HG02678 (cell line): ENCODE data around the gene ANOS1.
"Not testable (repeated sequence)": the region's sequence is repeated elsewhere in the genome, so short reads cannot be mapped to it uniquely, and the experiment has no call there.

Source experiments
- ATAC-seq: cut with Tn5 transposase; IDR thresholded peaks from one replicate; pipeline ENCODE4 v1.9.1; 2021; ENCODE audit warnings: mild to moderate bottlenecking, moderate library complexity; ENCODE audit not compliant: unreplicated experiment

Gene ANOS1

GRCh38 chrX:8731559-8732395 lies at the start of gene ANOS1:
Gene ANOS1, minus strand, starts transcription at chrX:8732137. Its CDS starts 101 bp downstream, at chrX:8732036.
- ATAC-seq: no peak

DNA sequence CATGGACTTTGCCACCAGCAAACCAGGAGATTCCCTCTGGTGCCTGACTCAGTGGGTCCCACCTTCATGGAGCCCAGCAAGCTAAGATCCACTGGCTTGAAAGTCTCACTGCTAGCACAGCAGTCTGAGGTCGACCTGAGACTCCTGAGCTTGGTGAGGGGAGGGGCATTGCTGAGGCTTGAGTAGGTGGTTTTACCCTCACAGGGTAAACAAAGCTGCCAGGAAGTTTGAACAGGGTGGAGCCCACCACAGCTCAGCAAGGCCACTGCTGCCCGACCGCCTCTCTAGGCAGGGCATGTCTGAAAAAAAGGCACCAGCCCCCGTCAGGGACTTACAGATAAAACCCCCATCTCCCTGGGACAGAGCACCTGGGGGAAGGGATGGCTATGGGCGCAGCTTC lies 41.2 kb upstream of the ANOS1 start:
- no peak for ATAC-seq

DNA sequence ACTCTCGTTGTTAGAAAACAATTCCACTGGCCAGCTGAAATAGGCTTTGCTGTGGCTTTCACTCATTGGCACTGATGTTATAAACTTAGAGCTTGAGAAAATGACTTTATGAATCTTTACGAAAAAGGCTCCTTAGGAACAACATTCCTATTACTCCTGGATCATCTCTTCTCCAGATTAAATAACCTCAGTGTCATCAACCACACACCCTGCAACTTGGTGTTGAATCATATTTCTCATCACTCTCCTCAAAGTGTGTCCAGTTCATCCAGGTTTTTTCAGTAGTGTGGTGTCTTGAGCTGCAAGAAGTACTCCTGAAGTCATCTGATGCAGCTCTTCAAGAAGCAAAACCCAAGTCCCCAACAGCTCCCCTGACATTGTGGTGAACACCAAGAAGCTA lies 28.1 kb upstream of the ANOS1 start:
- no peak for ATAC-seq

GRCh38 chrX:8758706-8759105 lies 26.8 kb upstream of the ANOS1 start:
- ATAC-seq: not testable (repeated sequence)

DNA sequence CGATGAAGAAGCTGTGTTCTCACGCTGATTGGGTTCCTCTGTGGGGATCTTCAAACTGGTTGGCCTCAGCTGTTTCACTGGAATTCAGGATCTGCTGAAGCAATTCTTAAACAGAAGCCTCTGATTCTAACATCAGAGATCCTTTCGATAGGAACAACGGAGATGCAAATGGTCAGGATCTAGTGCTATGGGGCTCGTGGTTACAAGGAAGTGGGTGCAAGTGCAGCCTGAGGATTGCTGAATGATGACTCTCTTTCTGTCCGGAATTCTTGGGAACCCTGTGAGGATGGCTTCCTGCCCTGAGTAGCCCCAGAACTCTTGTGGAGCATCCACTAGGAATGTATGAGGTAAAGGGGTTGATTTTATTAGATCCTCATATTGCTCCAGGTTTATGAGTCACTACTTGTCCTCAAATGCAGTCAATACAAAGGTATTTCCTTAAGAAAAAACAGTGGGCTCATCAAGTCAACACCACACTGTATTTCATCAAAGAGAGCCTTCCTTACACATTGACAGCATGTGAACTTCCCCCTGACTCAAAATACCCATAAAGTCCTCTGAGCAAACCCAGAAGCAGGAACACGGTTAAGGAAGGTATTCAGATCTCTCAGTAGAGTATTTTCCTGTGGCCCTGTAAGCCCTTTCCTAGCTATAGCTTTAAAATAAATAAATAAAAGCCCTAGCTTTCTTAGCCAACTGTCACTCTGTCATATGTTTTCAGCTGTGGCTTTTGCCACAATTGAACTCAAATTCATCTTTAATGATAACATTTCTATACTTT lies 25.9 kb upstream of the ANOS1 start:
- not testable (repeated sequence) for ATAC-seq

GRCh38 chrX:8755813-8756212 lies 23.9 kb upstream of the ANOS1 start:
- no peak for ATAC-seq

- ATAC-seq: no peak
Measured at GRCh38 chrX:8755116-8755515, 23.2 kb upstream of the ANOS1 start.

DNA sequence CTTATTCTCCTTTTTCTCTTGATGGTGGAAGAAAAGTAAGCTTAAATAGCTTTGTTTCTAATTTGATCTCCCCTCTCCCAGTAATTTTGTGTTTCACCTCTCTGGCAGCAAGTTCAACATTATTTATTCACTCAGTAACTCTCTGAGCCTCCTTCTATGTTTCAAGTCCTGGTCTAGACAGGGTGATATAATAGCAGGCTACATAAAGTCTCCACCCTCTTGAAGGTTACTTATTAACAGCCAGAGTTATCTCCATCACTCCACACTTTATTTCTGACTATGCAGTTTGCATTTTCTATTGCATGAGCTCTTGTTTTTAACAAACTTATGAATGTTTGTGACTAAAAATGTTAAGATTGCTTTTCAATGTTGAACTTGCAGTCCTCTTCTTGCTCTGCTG lies 17.8 kb upstream of the ANOS1 start:
- no peak for ATAC-seq

- no peak for ATAC-seq
Measured at GRCh38 chrX:8748855-8749254, 16.9 kb upstream of the ANOS1 start.

DNA sequence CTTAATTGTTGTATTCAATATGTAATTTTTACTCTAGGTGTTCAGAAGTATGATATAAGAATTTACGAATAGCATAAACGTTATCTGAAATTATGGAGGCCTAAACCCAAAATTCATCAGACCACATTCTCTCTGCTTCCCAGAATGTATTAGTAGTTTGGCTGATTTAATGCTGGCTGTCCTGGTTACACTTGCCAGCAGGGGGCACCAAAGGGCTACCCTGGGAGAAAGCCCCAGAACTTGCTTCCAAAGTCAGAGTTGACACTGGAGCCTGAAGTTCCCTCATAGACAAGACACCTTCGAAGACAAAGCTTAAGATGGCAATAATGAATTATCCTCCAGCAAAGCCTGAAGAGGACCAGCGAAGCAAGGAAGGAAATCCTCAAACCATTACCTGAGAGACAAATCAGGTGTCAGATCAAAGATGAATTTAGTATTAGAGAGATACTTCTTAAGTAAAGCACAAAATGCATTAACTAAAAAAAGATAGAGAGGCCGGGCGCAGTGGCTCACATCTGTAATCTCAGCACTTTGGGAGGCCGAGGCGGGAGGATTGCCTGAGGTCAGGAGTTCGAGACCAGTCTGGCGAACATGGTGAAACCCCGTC lies 11.3 kb upstream of the ANOS1 start:
- ATAC-seq: no peak

DNA sequence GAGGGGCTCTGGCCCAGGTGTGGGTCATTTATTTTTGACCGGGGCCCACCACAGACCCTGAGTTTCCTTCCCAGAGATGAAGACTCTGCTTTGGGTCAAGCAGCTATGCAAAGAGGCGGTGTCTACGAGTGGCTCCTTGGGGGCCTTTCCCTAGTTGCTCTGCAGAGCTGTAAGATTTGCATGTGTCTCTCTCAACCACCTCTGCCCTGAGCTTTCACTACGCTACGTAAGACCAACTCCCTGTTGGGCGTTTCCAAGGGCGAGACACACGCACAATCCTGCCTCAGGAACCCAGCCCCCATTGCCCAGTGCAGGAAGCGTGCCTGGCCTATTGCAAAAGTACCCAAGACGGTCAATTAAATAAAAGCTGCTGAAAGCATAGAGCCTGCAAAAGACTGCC lies 10.0 kb upstream of the ANOS1 start:
- ATAC-seq: no peak

GRCh38 chrX:8738588-8739189 lies 6.8 kb upstream of the ANOS1 start:
- no peak for ATAC-seq

DNA sequence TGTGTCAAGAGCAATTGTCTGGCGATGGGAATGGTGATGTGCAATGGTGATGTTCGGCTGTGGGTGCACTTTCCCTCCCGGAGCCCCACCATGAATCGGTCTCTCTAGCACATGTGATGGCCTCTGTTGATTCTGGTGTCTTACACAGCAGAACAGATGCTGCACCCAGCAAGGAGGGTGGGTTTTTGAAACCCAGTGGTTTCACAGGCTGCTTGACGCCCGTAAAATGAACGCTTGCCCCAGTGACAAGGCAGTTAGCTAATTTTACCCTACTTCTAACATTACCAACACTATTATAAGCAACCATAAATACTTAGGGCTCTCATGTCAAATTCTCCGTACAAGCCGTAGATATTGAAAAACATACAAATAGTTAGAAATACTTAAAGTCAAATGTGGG lies 5.9 kb upstream of the ANOS1 start:
- no peak for ATAC-seq

- no peak for ATAC-seq
Measured at GRCh38 chrX:8730812-8731558, 952 bp downstream of the ANOS1 start.

DNA sequence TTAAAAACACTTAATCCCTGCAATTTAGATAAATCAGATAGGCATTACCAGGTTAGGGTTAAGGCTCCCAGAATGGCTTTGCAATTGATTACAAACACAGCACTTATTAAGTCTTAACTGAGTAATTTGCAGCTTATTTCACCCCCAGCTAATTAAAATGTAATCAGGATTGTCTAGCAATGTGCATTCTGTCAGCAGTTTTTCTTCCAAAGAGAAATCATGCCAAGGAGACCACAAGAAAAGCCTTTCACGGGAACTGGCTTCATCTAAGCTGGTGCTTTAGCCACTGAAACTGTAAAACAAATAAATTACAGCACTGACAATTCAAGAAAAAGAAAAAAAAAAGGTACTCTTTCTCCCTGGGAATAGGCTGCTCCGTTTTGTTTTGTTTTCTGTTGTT lies 2.1 kb downstream of the ANOS1 start:
- ATAC-seq: no peak

- ATAC-seq: no peak
Measured at GRCh38 chrX:8728932-8729535, 2.9 kb downstream of the ANOS1 start.

DNA sequence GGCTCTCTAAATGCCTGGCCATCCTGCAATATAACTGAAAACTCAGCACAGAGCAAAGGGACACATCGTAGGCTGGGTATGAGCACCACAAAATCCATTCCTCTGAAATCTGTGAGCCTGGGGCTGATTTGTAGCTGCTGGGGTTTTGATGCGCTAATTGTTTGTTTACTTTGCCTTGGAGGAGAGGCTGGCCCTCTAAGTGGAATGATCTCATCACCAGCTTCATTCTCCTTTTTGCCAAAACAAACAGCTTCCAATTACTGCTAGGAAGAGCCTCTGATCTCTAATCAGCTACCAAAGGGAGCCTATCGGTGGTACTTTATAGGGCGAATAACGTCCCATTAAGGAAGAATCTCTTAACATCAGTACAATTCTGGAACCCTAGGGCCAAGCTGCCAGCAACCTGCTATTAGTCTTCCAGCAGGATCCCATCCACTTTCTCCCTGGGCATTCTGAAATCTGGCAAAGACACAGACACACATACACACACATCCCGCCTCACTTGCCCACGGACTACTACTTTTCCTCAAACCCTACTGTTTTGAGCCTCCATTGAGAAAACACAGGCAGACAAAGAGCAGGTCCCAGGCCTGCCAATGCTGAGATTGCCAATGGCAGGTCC lies 5.8 kb downstream of the ANOS1 start:
- ATAC-seq: no peak

- ATAC-seq: no peak
Measured at GRCh38 chrX:8724300-8724699, 7.6 kb downstream of the ANOS1 start.

DNA sequence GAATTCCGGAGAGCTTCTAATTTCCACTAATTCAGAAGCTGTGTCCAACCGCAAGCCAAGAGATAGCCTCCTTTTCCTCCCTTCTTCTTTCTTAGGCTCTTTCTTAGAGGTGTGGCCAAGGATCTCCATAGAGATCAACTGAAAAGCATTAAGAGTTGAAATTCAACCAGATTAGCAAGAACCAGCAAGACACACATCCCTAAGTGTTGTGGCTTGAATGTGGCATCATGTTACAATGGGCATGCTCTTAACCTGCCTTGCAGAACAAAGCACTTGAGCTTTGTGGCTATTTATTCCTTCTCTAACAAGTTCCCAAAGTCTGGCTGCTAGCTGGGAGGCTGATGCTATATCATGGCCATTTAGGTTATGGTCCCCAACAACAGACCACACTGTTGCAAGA lies 10.4 kb downstream of the ANOS1 start:
- no peak for ATAC-seq

GRCh38 chrX:8720136-8720535 lies 11.8 kb downstream of the ANOS1 start:
- no peak for ATAC-seq
